K562 (cell line): ENCODE measurements around the gene CCL21. TPM values are rescaled to one million over a fixed set of nuclear protein-coding genes. Genes with fewer than 3 reads are reported as not detected.

Experiments used
- ATF1 ChIP-seq, 2 experiments: fragments of 450-650 bp in 1 of 2; IDR thresholded peaks; 2 replicates each; pipeline ENCODE4 v1.6.1; 2016; ENCODE audit warnings: missing compliant biosample characterization in 1 of 2, missing genetic modification characterization in 1 of 2
- C11orf30 ChIP-seq: fragments of 450-650 bp; IDR thresholded peaks from 2 replicates; pipeline ENCODE4 v1.6.1; 2016; ENCODE audit warnings: low read depth, mild to moderate bottlenecking
- FOXK1 ChIP-seq: sonication (generic); formaldehyde crosslinking; IDR thresholded peaks from 2 replicates; pipeline ENCODE4 v1.8.0; 2022; ENCODE audit warnings: missing genetic modification reagents, mild to moderate bottlenecking, borderline replicate concordance
- KHSRP ChIP-seq: fragments of 450-650 bp; IDR thresholded peaks from 2 replicates; pipeline ENCODE4 v1.6.1; 2017
- KLF16 ChIP-seq: IDR thresholded peaks from 2 replicates; pipeline ENCODE4 v1.6.1; 2016; ENCODE audit warnings: antibody characterized with exemption
- LEF1 ChIP-seq: fragments of 450-650 bp; IDR thresholded peaks from 2 replicates; pipeline ENCODE4 v1.6.1; 2016; ENCODE audit warnings: mild to moderate bottlenecking
- SREBF2 ChIP-seq: sonication (generic); formaldehyde crosslinking; IDR thresholded peaks from 2 replicates; pipeline ENCODE4 v1.4.0; 2020; ENCODE audit warnings: mild to moderate bottlenecking, missing genetic modification reagents
- ZKSCAN8 ChIP-seq: fragments of 200-800 bp; sonication (Bioruptor generic); IDR thresholded peaks from 2 replicates; pipeline ENCODE4 v1.6.1; 2016; ENCODE audit warnings: missing genetic modification characterization, missing compliant biosample characterization
- polyA plus RNA-seq, 8 experiments: library from polyadenylated mRNA; depleted of rRNA in 4 of 8; stranded (reverse) in 5 of 8; unstranded in 3 of 8; fragments of >200 nt; fragmentation: Nextera tagmentation in 2 of 8; fragmentation: Illumina TruSeq in 1 of 8; extraction: Ambion mirVana in 2 of 8; extraction: Trizol in 1 of 8; gene quantifications; 2 replicates each; pipeline versions ENCODE4 v1.2.1 to v1.2.3, GENCODE V29; 2011 to 2014; ENCODE audit warnings: inconsistent platforms in 1 of 8, missing spikeins in 1 of 8
- total RNA-seq, 7 experiments: library from RNA; depleted of rRNA in 6 of 7; stranded (reverse); fragments of >200 nt in 6 of 7; fragmentation: Illumina TruSeq in 2 of 7; extraction: Trizol in 2 of 7; gene quantifications; 2 replicates each; pipeline versions ENCODE4 v1.2.1 to v1.2.3, GENCODE V29; 2011 to 2021; ENCODE audit warnings: low replicate concordance in 1 of 7
- TF ChIP-seq, protein P1 (sequence below), 2 experiments: fragments of 450-650 bp; IDR thresholded peaks; 2 replicates each; pipeline ENCODE4 v1.6.1; 2016; ENCODE audit warnings: mild to moderate bottlenecking in 2 of 2, borderline replicate concordance in 1 of 2, low read depth in 1 of 2, moderate library complexity in 1 of 2
- TF ChIP-seq, protein P2 (sequence below): sonication (generic); formaldehyde crosslinking; IDR thresholded peaks from 2 replicates; pipeline ENCODE4 v1.8.0; 2022; ENCODE audit warnings: mild to moderate bottlenecking, missing genetic modification reagents

Gene CCL21
- total and polyA plus RNA-seq, 9 of the 15 experiments (the other 6 are each of a cell fraction or from before 2014, with no cell fraction given): not detected

GRCh38 chr9:34665381-34666250 lies 44.3 kb downstream of the CCL21 start (continued):
- TF ChIP-seq, protein P1, sequence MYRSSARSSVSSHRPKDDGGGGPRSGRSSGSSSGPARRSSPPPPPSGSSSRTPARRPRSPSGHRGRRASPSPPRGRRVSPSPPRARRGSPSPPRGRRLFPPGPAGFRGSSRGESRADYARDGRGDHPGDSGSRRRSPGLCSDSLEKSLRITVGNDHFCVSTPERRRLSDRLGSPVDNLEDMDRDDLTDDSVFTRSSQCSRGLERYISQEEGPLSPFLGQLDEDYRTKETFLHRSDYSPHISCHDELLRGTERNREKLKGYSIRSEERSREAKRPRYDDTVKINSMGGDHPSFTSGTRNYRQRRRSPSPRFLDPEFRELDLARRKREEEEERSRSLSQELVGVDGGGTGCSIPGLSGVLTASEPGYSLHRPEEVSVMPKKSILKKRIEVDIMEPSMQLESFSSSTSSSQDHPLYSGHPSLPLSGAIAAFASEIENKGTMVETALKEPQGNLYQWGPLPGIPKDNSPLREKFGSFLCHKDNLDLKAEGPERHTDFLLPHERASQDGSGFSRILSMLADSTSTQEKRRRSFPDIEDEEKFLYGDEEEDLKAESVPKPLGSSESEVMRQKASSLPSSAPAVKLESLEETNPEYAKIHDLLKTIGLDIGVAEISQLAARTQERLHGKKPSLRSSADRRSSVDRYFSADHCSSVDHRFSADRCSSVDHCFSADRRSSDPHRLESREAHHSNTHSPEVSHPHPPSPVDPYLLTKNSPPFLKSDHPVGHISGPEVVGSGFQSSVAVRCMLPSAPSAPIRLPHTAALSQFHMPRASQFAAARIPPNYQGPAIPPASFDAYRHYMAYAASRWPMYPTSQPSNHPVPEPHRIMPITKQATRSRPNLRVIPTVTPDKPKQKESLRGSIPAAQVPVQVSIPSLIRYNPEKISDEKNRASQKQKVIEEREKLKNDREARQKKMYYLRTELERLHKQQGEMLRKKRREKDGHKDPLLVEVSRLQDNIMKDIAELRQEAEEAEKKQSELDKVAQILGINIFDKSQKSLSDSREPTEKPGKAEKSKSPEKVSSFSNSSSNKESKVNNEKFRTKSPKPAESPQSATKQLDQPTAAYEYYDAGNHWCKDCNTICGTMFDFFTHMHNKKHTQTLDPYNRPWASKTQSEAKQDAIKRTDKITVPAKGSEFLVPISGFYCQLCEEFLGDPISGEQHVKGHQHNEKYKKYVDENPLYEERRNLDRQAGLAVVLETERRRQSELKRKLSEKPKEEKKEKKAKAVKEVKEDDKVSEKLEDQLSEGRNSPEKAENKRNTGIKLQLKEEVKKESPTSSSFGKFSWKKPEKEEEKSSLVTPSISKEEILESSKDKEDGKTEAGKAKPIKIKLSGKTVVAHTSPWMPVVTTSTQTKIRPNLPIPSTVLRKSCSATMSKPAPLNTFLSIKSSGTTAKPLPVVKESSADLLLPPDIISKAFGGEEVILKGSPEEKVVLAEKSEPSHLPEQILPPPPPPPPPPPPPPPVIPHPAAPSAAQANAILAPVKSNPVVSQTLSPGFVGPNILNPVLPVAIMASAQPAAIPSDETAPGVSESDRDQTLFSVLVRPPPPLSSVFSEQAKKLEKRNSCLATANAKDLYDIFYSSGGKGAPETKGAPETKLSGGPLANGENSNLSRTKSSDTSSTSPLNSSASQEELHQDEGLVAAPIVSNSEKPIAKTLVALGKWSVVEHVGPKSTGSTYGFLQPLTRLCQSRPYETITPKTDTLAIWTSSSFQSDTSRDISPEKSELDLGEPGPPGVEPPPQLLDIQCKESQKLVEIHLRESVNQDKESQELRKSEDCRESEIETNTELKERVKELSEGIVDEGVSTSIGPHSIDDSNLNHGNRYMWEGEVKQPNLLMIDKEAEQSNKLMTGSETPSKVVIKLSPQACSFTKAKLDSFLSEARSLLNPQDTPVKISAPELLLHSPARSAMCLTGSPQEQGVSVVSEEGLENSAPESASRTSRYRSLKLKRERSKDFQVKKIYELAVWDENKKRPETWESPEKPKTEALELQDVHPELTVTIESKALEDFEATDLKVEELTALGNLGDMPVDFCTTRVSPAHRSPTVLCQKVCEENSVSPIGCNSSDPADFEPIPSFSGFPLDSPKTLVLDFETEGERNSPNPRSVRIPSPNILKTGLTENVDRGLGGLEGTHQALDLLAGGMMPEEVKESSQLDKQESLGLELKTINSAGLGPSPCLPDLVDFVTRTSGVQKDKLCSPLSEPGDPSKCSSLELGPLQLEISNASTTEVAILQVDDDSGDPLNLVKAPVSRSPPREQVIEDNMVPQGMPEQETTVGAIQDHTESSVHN (IDR thresholded peaks at IDR 0.05; ENCODE audit: borderline replicate concordance in 1 of 2, low read depth in 1 of 2): peak in 1 of 2 experiments; percentile 29; a peak in 1 of 4 replicates
- peak; percentile 64; the same call in 1 of the 2 replicates for TF ChIP-seq KLF16
- no peak for TF ChIP-seq ZKSCAN8
- TF ChIP-seq KHSRP: peak; percentile 60
- no peak for TF ChIP-seq C11orf30
- peak; percentile 63 for TF ChIP-seq ATF1 (CRISPR knock-in tag; IDR thresholded peaks at IDR 0.05)
- peak; percentile 95 for TF ChIP-seq ATF1 (tag; IDR thresholded peaks at IDR 0.05)
- TF ChIP-seq, protein P2, sequence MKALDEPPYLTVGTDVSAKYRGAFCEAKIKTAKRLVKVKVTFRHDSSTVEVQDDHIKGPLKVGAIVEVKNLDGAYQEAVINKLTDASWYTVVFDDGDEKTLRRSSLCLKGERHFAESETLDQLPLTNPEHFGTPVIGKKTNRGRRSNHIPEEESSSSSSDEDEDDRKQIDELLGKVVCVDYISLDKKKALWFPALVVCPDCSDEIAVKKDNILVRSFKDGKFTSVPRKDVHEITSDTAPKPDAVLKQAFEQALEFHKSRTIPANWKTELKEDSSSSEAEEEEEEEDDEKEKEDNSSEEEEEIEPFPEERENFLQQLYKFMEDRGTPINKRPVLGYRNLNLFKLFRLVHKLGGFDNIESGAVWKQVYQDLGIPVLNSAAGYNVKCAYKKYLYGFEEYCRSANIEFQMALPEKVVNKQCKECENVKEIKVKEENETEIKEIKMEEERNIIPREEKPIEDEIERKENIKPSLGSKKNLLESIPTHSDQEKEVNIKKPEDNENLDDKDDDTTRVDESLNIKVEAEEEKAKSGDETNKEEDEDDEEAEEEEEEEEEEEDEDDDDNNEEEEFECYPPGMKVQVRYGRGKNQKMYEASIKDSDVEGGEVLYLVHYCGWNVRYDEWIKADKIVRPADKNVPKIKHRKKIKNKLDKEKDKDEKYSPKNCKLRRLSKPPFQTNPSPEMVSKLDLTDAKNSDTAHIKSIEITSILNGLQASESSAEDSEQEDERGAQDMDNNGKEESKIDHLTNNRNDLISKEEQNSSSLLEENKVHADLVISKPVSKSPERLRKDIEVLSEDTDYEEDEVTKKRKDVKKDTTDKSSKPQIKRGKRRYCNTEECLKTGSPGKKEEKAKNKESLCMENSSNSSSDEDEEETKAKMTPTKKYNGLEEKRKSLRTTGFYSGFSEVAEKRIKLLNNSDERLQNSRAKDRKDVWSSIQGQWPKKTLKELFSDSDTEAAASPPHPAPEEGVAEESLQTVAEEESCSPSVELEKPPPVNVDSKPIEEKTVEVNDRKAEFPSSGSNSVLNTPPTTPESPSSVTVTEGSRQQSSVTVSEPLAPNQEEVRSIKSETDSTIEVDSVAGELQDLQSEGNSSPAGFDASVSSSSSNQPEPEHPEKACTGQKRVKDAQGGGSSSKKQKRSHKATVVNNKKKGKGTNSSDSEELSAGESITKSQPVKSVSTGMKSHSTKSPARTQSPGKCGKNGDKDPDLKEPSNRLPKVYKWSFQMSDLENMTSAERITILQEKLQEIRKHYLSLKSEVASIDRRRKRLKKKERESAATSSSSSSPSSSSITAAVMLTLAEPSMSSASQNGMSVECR (CRISPR knock-in tag): 0 out of 2 replicates have a peak, but pooled peaks have one; percentile 45
- TF ChIP-seq FOXK1 (CRISPR knock-in tag): no peak
- TF ChIP-seq SREBF2 (CRISPR knock-in tag): no peak
- TF ChIP-seq LEF1: peak; percentile 67; the same call in 1 of the 2 replicates
